SK-N-SH (cell line): ENCODE measurements around the gene TLR3. TPM values are rescaled to one million over a fixed set of nuclear protein-coding genes. Genes with fewer than 3 reads are reported as not detected.

Experiments
- CTCF ChIA-PET: fragments of 300-600, 350-600 bp; formaldehyde crosslinking; extraction: SDS; loops from one replicate; lab custom pipeline; 2021; lab: Yijun Ruan, JAX
- POLR2A ChIA-PET: fragments of 350-600 bp; sonication (Branson Sonifier 250); formaldehyde crosslinking; extraction: SDS; loops from one replicate; lab custom pipeline; 2020; ENCODE audit warnings: antibody characterized with exemption, inconsistent platforms; lab: Yijun Ruan, JAX
- DNase-seq: peaks from one replicate; pipeline ENCODE4 v3.0.0; 2012
- H2AFZ ChIP-seq: fragments of 200-600 bp; sonication (generic); 2 replicates; pipeline ENCODE4 v1.8.1; 2016; ENCODE audit warnings: antibody characterized with exemption, mild to moderate bottlenecking, low read depth
- H3F3A ChIP-seq: fragments of 200-600 bp; sonication (generic); replicated peaks from 2 replicates; pipeline ENCODE3; 2016; ENCODE audit warnings: antibody characterized with exemption, mild to moderate bottlenecking; ENCODE audit not compliant: insufficient read depth
- H3K27ac ChIP-seq, 2 experiments: fragments of 200-500 bp in 1 of 2; fragments of 200-600 bp in 1 of 2; sonication (Bioruptor generic) in 1 of 2; sonication (generic), shearing (Covaris generic) in 1 of 2; 2 replicates each; pipeline versions ENCODE4 v1.5.1 to v1.6.1; 2014 to 2016; ENCODE audit warnings: low read depth in 2 of 2, inconsistent platforms in 1 of 2, low read length in 1 of 2, mild to moderate bottlenecking in 1 of 2, mixed read lengths in 1 of 2
- H3K27me3 ChIP-seq: fragments of 200-600 bp; sonication (generic), shearing (Covaris generic); 2 replicates; pipeline ENCODE4 v1.6.1; 2016; ENCODE audit warnings: mixed run types; ENCODE audit not compliant: insufficient read depth
- H3K36me3 ChIP-seq, 2 experiments: fragments of 200-500 bp in 1 of 2; fragments of 200-600 bp in 1 of 2; sonication (Bioruptor generic) in 1 of 2; sonication (generic) in 1 of 2; replicated peaks in 1 of 2; 2 replicates each; pipeline versions ENCODE3 to v1.5.1; 2014 to 2016; ENCODE audit warnings: low read length in 1 of 2, mild to moderate bottlenecking in 1 of 2; ENCODE audit not compliant: insufficient read depth in 2 of 2, control insufficient read depth in 1 of 2
- H3K4me1 ChIP-seq, 2 experiments: fragments of 200-500 bp in 1 of 2; fragments of 200-600 bp in 1 of 2; sonication (Bioruptor generic) in 1 of 2; sonication (generic), shearing (Covaris generic) in 1 of 2; 2 replicates each; pipeline versions ENCODE4 v1.5.1 to v1.6.1; 2014 to 2016; ENCODE audit warnings: low read depth in 1 of 2, low read length in 1 of 2, mixed run types in 1 of 2; ENCODE audit not compliant: insufficient read depth in 2 of 2, control insufficient read depth in 1 of 2
- H3K4me2 ChIP-seq: fragments of 200-600 bp; sonication (generic), shearing (Covaris generic); 2 replicates; pipeline ENCODE4 v1.6.1; 2017; ENCODE audit warnings: mixed run types
- H3K4me3 ChIP-seq, 2 experiments: fragments of 200-500 bp in 1 of 2; fragments of 200-600 bp in 1 of 2; sonication (Bioruptor generic) in 1 of 2; sonication (generic), shearing (Covaris generic) in 1 of 2; 2 replicates each; pipeline versions ENCODE4 v1.5.1 to v1.8.1; 2014 to 2016; ENCODE audit warnings: low read depth in 2 of 2, inconsistent platforms in 1 of 2, low read length in 1 of 2, mild to moderate bottlenecking in 1 of 2, mixed read lengths in 1 of 2, moderate library complexity in 1 of 2
- H3K79me2 ChIP-seq: fragments of 200-600 bp; sonication (generic); 2 replicates; pipeline ENCODE4 v1.8.1; 2017; ENCODE audit warnings: mild to moderate bottlenecking; ENCODE audit not compliant: insufficient read depth
- H3K9ac ChIP-seq: fragments of 200-600 bp; sonication (generic); 2 replicates; pipeline ENCODE4 v1.6.1; 2017; ENCODE audit warnings: mixed run types
- H3K9me2 ChIP-seq: fragments of 200-600 bp; sonication (generic); 2 replicates; pipeline ENCODE4 v1.6.1; 2017; ENCODE audit warnings: mixed run types
- H3K9me3 ChIP-seq: fragments of 200-600 bp; sonication (generic); 2 replicates; pipeline ENCODE4 v1.6.1; 2017; ENCODE audit warnings: mixed run types, mild to moderate bottlenecking, moderate library complexity
- H4K20me1 ChIP-seq: fragments of 200-600 bp; sonication (generic); 2 replicates; pipeline ENCODE4 v1.6.1; 2017; ENCODE audit warnings: mild to moderate bottlenecking, mixed run types; ENCODE audit not compliant: insufficient read depth
- EZH2phosphoT487 ChIP-seq: fragments of 200-600 bp; sonication (generic); IDR thresholded peaks from 2 replicates; pipeline ENCODE4 v1.6.1; 2017; ENCODE audit warnings: low read depth, mixed run types, mild to moderate bottlenecking, antibody characterized with exemption, moderate library complexity, borderline replicate concordance
- GATA2 ChIP-seq: sonication (generic); formaldehyde crosslinking; IDR thresholded peaks from 2 replicates; pipeline ENCODE4 v1.5.0; 2020; ENCODE audit warnings: mild to moderate bottlenecking, missing genetic modification reagents
- MAX ChIP-seq: IDR thresholded peaks from 2 replicates; pipeline ENCODE4 v1.4.0; 2012; ENCODE audit warnings: low read depth
- MEF2A ChIP-seq: IDR thresholded peaks from 2 replicates; pipeline ENCODE4 v1.4.0; 2012; ENCODE audit warnings: low read depth, borderline replicate concordance
- NFIC ChIP-seq: IDR thresholded peaks from 2 replicates; pipeline ENCODE4 v1.4.0; 2012; ENCODE audit warnings: borderline replicate concordance
- NRF1 ChIP-seq: IDR thresholded peaks from 2 replicates; pipeline ENCODE4 v1.6.1; 2012; ENCODE audit warnings: low read depth, mild to moderate bottlenecking, low read length
- POLR2AphosphoS5 ChIP-seq: IDR thresholded peaks from 2 replicates; pipeline ENCODE4 v1.6.1; 2012; ENCODE audit warnings: low read depth, low read length
- RAD21 ChIP-seq: IDR thresholded peaks from 2 replicates; pipeline ENCODE4 v1.6.1; 2012; ENCODE audit warnings: mild to moderate bottlenecking, low read length
- SMC3 ChIP-seq: IDR thresholded peaks from 2 replicates; pipeline ENCODE4 v1.6.1; 2012; ENCODE audit warnings: low read depth, low read length, improper control_type of control experiment
- TAF1 ChIP-seq: IDR thresholded peaks from 2 replicates; pipeline ENCODE4 v1.6.1; 2012; ENCODE audit warnings: low read depth, mild to moderate bottlenecking, low read length, moderate library complexity, borderline replicate concordance
- TEAD4 ChIP-seq: IDR thresholded peaks from 2 replicates; pipeline ENCODE4 v1.4.0; 2012; ENCODE audit warnings: mild to moderate bottlenecking, borderline replicate concordance; ENCODE audit not compliant: insufficient read depth
- USF1 ChIP-seq: IDR thresholded peaks from 2 replicates; pipeline ENCODE4 v1.4.0; 2012; ENCODE audit warnings: low read depth, borderline replicate concordance
- ZBTB33 ChIP-seq: IDR thresholded peaks from 2 replicates; pipeline ENCODE4 v1.4.0; 2012; ENCODE audit warnings: low read depth, borderline replicate concordance
- WGBS: methylation state at CpG from one replicate; pipeline ENCODE4 v1.1.6; 2017; ENCODE audit warnings: low lambda C conversion rate; 5-methylcytosine and 5-hydroxymethylcytosine counted together
- polyA plus RNA-seq, 3 experiments: library from polyadenylated mRNA; depleted of rRNA; stranded (reverse); fragments of >200 nt; gene quantifications; 2 replicates each; pipeline ENCODE4 v1.2.3, GENCODE V29; 2012
- TF ChIP-seq, protein P1 (sequence below): fragments of 150-350 bp; IDR thresholded peaks from 2 replicates; pipeline ENCODE4 v1.6.1; 2017; ENCODE audit warnings: antibody characterized with exemption, low read length, low read depth, borderline replicate concordance

TLR3 gene
- polyA plus RNA-seq, 1 of the 3 experiments (the other 2 are of a cell fraction) = 0.51 TPM

- Histone ChIP-seq H3K27me3 (peaks cover 26% of the 10 kb centered on the region; the same call in 1 of the 2 replicates), H3K4me2 (no peak overlapping the region), H3K27ac (no peak overlapping the region), H3K9me2 (no peaks in the 10 kb centered on the region; the same call in 1 of the 2 replicates), H3K4me3 (no peak overlapping the region), H3K9me3 (no peaks in the 10 kb centered on the region), H3F3A (no peaks in the 10 kb centered on the region)
- 72% methylated on average over 10 of the region's 17 CpGs for WGBS
- peak; percentile 36 for DNase-seq
- TF ChIP-seq, protein P1, sequence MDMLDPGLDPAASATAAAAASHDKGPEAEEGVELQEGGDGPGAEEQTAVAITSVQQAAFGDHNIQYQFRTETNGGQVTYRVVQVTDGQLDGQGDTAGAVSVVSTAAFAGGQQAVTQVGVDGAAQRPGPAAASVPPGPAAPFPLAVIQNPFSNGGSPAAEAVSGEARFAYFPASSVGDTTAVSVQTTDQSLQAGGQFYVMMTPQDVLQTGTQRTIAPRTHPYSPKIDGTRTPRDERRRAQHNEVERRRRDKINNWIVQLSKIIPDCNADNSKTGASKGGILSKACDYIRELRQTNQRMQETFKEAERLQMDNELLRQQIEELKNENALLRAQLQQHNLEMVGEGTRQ = no peak
- TF ChIP-seq TEAD4 = no peak
- TF ChIP-seq GATA2 (CRISPR knock-in tag) = no peak
- no peak for TF ChIP-seq EZH2phosphoT487
- no peak for TF ChIP-seq MEF2A
- no peak for TF ChIP-seq ZBTB33
- TF ChIP-seq RAD21 = no peak
- no peak for TF ChIP-seq TAF1
- TF ChIP-seq NFIC = no peak
- TF ChIP-seq NRF1 = no peak
- no peak for TF ChIP-seq SMC3
- TF ChIP-seq USF1 = no peak
- TF ChIP-seq POLR2AphosphoS5 = no peak
- TF ChIP-seq MAX = no peak
- TF ChIP-seq, all 33 proteins: peak for 0
- Histone ChIP-seq H4K20me1 (no peaks in the 10 kb centered on the region), H2AFZ (no peak overlapping the region), H3K4me1 (no peaks in the 10 kb centered on the region; a peak in 1 of 4 replicates), H3K36me3 (no peaks in the 10 kb centered on the region), H3K9ac (no peak overlapping the region), H3K79me2 (no peaks in the 10 kb centered on the region)
- CTCF ChIA-PET = interaction anchor here (0.8 to 1.4 kb wide), 2 partner anchors 27 to 66 kb away, joined by 3 read pairs; no protein-coding TSS in a partner anchor
- POLR2A ChIA-PET = no interaction called here
These were observed 36.8 kb downstream of the TLR3 start for GRCh38 chr4:186105647-186106321.
